GM19099 (cell line): ENCODE measurements around the gene CCDC137.

Source experiments
- POLR2A ChIP-seq: IDR thresholded peaks from 3 replicates; pipeline ENCODE4 v1.6.1; 2011; ENCODE audit warnings: low read depth; ENCODE audit not compliant: insufficient read length; ENCODE audit errors: extremely low read depth

The CCDC137 gene

GRCh38 chr17:81644976-81645952, 21.3 kb upstream of the CCDC137 start:
- no peak for TF ChIP-seq POLR2A

GRCh38 chr17:81646869-81647600, 19.5 kb upstream of the CCDC137 start:
- TF ChIP-seq POLR2A, result no peak

- no peak for TF ChIP-seq POLR2A
These were observed 18.9 kb upstream of the CCDC137 start for GRCh38 chr17:81647640-81648012.

GRCh38 chr17:81648013-81648706, 18.4 kb upstream of the CCDC137 start:
- TF ChIP-seq POLR2A, result no peak

- TF ChIP-seq POLR2A, result no peak
These were observed 17.8 kb upstream of the CCDC137 start for GRCh38 chr17:81648707-81649085.

GRCh38 chr17:81650951-81651350, 15.6 kb upstream of the CCDC137 start:
- TF ChIP-seq POLR2A, result no peak

GRCh38 chr17:81651692-81652091, 14.8 kb upstream of the CCDC137 start:
- TF ChIP-seq POLR2A, result no peak

- no peak for TF ChIP-seq POLR2A
These were observed 13.4 kb upstream of the CCDC137 start for GRCh38 chr17:81652906-81653771.

- TF ChIP-seq POLR2A, result no peak
These were observed 11.0 kb upstream of the CCDC137 start for GRCh38 chr17:81655378-81656117.

GRCh38 chr17:81656118-81656743, 10.3 kb upstream of the CCDC137 start, which contains the start of gene PDE6G:
PDE6G (minus strand) TSS chr17:81656542; CDS start chr17:81653305, 3,237 bp downstream.
- no peak for TF ChIP-seq POLR2A

- TF ChIP-seq POLR2A, result no peak
These were observed 9.7 kb upstream of the CCDC137 start for GRCh38 chr17:81656835-81657234.

GRCh38 chr17:81659038-81659437, 7.5 kb upstream of the CCDC137 start:
- no peak for TF ChIP-seq POLR2A

- TF ChIP-seq POLR2A, result no peak
These were observed 6.1 kb upstream of the CCDC137 start for GRCh38 chr17:81660441-81660840.
